Right lobe of liver (tissue), 6 donors: ENCODE data around the gene UVRAG. TPM values are rescaled to one million over a fixed set of nuclear protein-coding genes. Genes with fewer than 3 reads are reported as not detected.
"Not testable (repeated sequence)": the region's sequence is repeated elsewhere in the genome, so short reads cannot be mapped to it uniquely, and the experiment has no call there.

ENCODE experiments used
- ATAC-seq, 4 donors: fragments of 200-7000 bp; cut with Tn5 transposase; one replicate each; pipeline ENCODE4 v1.9.1; 2020; ENCODE audit warnings: mild to moderate bottlenecking in 4 of 4, moderate library complexity in 4 of 4
- DNase-seq, 3 donors: peaks; one replicate each; pipeline ENCODE4 v3.0.0-alpha.2; 2020
- H3K27ac ChIP-seq, 3 donors: fragments of 200-600 bp; one replicate each; pipeline ENCODE4 v1.8.0; 2022
- H3K27me3 ChIP-seq, 2 donors: fragments of 200-600 bp; one replicate each; pipeline ENCODE4 v1.8.0; 2022
- H3K36me3 ChIP-seq, 4 donors: fragments of 200-600 bp; sonication (generic) in 1 of 4; one replicate each; pipeline versions ENCODE4 v1.5.1 to v1.8.0; 2017 to 2022; ENCODE audit warnings: control low read depth in 1 of 4
- H3K4me1 ChIP-seq, 4 donors: fragments of 200-600 bp; sonication (generic) in 1 of 4; one replicate each; pipeline versions ENCODE4 v1.5.1 to v1.8.0; 2017 to 2022; ENCODE audit warnings: control low read depth in 1 of 4
- H3K4me3 ChIP-seq, 3 donors: fragments of 200-600 bp; one replicate each; pipeline ENCODE4 v1.8.0; 2022
- H3K9me3 ChIP-seq, 4 donors: fragments of 200-600 bp; sonication (generic) in 1 of 4; one replicate each; pipeline versions ENCODE4 v1.5.1 to v1.8.0; 2017 to 2022; ENCODE audit warnings: control low read depth in 1 of 4
- POLR2A ChIP-seq: fragments of 450-650 bp; IDR thresholded peaks from one replicate; pipeline ENCODE4 v1.6.1; 2017; ENCODE audit warnings: antibody characterized with exemption, mild to moderate bottlenecking
- WGBS: methylation state at CpG from one replicate; pipeline ENCODE4 v1.1.6; 2018; ENCODE audit warnings: low coverage, low lambda C conversion rate; ENCODE audit not compliant: insufficient coverage; ENCODE audit errors: missing lambda C conversion rate; 5-methylcytosine and 5-hydroxymethylcytosine counted together
- intact Hi-C, 2 donors: fragments of 100-400 bp; cut with DNase I; formaldehyde crosslinking; loops; one replicate each; pipeline versions ENCODE4 v1.11.2 to v1.14.1; 2022
- total RNA-seq, 6 experiments: library from RNA; depleted of rRNA in 2 of 6; stranded (reverse); fragments of >200 nt in 2 of 6; fragmentation: NEBNext Ultra II Directional in 3 of 6; extraction: Animal tissue kit (Norgen Biotek cat#: 25700) in 3 of 6; gene quantifications; one replicate each; pipeline versions ENCODE4 v1.1.0 to v1.2.4, GENCODE V29; 2016 to 2023
- TF ChIP-seq, protein P1 (sequence below), 4 donors: fragments of 200-600 bp in 3 of 4; fragments of 450-650 bp in 1 of 4; IDR thresholded peaks; one replicate each; pipeline versions ENCODE4 v1.5.1 to v1.8.0; 2016 to 2022; ENCODE audit warnings: antibody characterized with exemption in 4 of 4, mild to moderate bottlenecking in 2 of 4
- donor health status: DM: no; HTN: yes; CAD: no.
- donor health status: DM: no; HTN: no; CAD: no.
- donor health status: DM: no; HTN: no; CAD: no.
- donor health status: DM: no; HTN: yes; CAD: no.
- donor health status: DM: no; HTN: yes; CAD: no.

The UVRAG gene
- total RNA-seq, 6 experiments from 2014 or later: 8.8 to 12.6 (median 10.3) TPM

GRCh38 chr11:76077575-76078150, 262.7 kb downstream of the UVRAG start:
- DNase-seq: no peak
- Histone ChIP-seq H3K4me1 (no peaks in the 10 kb centered on the region), H3K9me3 (no peaks in the 10 kb centered on the region), H3K27ac (no peak overlapping the region), H3K4me3 (no peak overlapping the region), H3K36me3 (no peaks in the 10 kb centered on the region), H3K27me3 (no peaks in the 10 kb centered on the region)
- intact Hi-C loops: no loop called here
- peak in 3 of 4 donors; percentile 25 to 57 (median 46) for ATAC-seq
- WGBS: 45% methylated on average over 1 of the region's 1 CpG
- TF ChIP-seq, protein P1, sequence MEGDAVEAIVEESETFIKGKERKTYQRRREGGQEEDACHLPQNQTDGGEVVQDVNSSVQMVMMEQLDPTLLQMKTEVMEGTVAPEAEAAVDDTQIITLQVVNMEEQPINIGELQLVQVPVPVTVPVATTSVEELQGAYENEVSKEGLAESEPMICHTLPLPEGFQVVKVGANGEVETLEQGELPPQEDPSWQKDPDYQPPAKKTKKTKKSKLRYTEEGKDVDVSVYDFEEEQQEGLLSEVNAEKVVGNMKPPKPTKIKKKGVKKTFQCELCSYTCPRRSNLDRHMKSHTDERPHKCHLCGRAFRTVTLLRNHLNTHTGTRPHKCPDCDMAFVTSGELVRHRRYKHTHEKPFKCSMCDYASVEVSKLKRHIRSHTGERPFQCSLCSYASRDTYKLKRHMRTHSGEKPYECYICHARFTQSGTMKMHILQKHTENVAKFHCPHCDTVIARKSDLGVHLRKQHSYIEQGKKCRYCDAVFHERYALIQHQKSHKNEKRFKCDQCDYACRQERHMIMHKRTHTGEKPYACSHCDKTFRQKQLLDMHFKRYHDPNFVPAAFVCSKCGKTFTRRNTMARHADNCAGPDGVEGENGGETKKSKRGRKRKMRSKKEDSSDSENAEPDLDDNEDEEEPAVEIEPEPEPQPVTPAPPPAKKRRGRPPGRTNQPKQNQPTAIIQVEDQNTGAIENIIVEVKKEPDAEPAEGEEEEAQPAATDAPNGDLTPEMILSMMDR (IDR thresholded peaks at IDR 0.05): no peak
- TF ChIP-seq POLR2A: no peak

GRCh38 chr11:76081084-76081483, 266.1 kb downstream of the UVRAG start:
- H3K9me3 ChIP-seq, H3K4me1 ChIP-seq, H3K4me3 ChIP-seq, DNase-seq, H3K27ac ChIP-seq, H3K27me3 ChIP-seq, H3K36me3 ChIP-seq, ATAC-seq, intact Hi-C loops: not testable (repeated sequence)
- WGBS: 84% methylated on average over 4 of the region's 5 CpGs

GRCh38 chr11:76083563-76084451, 268.8 kb downstream of the UVRAG start:
- Histone ChIP-seq H3K9me3 (no peaks in the 10 kb centered on the region), H3K36me3 (no peaks in the 10 kb centered on the region), H3K4me3 (no peak overlapping the region), H3K27me3 (no peaks in the 10 kb centered on the region), H3K4me1 (no peaks in the 10 kb centered on the region), H3K27ac (peak overlapping the region in 1 of 3 donors; percentile 12)
- WGBS: 79% methylated on average over 7 of the region's 7 CpGs
- intact Hi-C loops: no loop called here
- ATAC-seq (no peak), DNase-seq (no peak)
- TF ChIP-seq POLR2A: no peak
- TF ChIP-seq, protein P1 (IDR thresholded peaks at IDR 0.05): no peak

GRCh38 chr11:76085270-76085669, 270.3 kb downstream of the UVRAG start:
- Histone ChIP-seq H3K27ac (no peak overlapping the region), H3K4me3 (no peak overlapping the region), H3K9me3 (no peaks in the 10 kb centered on the region), H3K36me3 (no peaks in the 10 kb centered on the region), H3K4me1 (no peaks in the 10 kb centered on the region), H3K27me3 (no peaks in the 10 kb centered on the region)
- TF ChIP-seq POLR2A: no peak
- TF ChIP-seq, protein P1 (IDR thresholded peaks at IDR 0.05): no peak
- WGBS: 80% methylated on average over 1 of the region's 1 CpG
- ATAC-seq: no peak
- intact Hi-C loops: no loop called here
- DNase-seq: no peak
